Activated CD4-positive, CD25-positive, alpha-beta regulatory T cell treated with anti-CD3 and anti-CD28 coated beads, Interleukin-2, amount 50 U/mL, for 16 hours (primary cell): ENCODE measurements around the gene IQSEC3.
"Not testable (repeated sequence)": the region's sequence is repeated elsewhere in the genome, so short reads cannot be mapped to it uniquely, and the experiment has no call there.

ENCODE experiments used
- DNase-seq: peaks from one replicate; pipeline ENCODE4 v3.0.0-alpha.2; 2020; ENCODE audit warnings: low read depth, low spot score

IQSEC3 gene

DNA sequence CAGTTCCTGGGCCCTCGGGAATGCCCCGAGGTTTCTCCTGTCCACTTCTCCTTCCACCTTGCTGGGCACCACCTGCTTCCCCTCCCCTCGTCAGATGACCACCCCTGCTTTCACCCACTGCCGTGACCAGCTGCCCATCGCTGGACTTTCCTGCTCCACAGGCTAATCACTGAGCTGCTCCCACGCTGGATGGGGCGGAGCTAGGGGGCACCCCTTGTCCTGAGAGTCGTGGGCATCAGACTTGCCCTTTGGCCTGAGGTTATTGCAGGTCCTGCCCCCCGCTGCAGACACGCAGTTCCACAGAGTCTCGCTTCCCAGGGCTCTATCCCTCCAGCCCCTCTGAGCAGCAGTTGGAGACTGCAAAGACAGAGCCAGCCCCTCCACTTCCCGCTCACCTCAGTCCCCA lies 147.0 kb downstream of the IQSEC3 start:
- no peak for DNase-seq

DNA sequence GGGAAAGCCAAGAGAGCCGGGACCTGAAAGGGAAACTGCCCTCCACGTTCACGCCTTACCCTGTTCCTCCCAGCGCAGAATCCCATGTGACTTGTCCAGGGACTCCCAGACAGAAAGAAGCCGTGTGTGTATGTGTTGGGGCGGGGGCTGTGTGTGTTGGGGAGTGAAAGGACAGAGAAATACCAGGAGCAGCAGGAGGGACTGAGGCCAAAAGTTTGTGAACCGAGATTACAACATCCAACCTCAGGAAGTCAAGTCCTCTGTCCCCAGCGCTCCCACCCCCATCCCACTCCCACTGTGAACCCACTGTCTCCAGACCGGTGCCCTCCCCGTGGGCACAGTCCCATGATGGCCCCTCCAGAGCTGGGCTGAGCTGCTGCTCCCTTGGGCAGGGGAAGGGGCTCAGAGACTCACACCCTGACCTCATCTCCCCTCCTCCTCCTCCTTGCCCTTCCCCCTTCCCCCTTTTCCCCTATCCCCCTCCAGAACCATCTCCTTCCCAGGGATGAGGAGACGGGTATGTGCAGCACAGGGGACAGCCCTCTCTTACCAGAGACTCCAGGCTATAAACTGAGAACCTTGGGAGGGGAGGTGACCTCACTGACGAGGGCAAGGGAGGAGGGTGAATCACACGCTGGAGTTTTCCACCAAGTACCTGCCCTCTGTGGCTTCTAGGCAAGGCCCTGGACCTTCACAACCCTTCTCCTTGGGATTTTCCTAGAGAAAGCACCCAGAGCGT lies 147.6 kb downstream of the IQSEC3 start, which contains the start of gene SLC6A12:
SLC6A12 (minus strand) TSS at position 155 of the 739 bp plus-strand sequence. CDS start 4,171 bp downstream, outside the sequence.
- DNase-seq, result no peak

DNA sequence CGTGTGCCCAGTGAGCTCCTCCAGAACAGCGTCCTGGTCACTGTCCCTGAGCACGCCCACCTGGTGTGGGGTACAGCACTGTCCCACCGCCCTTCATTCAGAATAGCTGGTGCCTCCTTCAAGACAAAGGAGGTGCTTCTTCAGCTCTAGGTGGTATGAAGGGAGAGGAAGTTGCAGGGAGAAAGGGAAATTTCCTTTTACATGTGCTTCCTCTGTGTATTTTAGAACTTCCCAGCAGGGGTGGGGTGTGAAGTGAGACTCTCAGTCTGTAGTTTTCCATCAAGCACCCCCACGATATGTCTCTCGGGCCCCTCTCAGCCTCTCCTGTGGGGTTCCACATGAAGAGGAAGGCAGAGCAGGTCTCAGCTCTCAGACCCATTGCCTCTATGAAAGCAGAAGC lies 148.5 kb downstream of the IQSEC3 start:
- DNase-seq, result no peak

DNA sequence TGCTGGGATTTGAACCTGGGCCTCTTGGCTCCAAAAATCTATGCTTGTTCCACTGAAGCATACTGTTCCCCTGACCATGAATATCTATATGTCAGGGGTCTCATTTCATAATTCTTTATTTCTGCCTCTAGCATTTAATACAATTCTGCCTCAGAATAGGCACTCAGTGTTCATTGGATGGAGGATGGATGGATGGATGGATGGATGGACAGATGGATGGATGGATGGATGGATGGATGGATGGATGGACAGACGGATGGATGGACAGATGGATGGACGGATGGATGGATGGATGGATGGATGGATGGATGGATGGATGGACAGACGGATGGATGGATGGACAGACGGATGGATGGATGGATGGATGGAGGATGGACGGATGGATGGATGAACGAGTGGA lies 150.5 kb downstream of the IQSEC3 start:
- not testable (repeated sequence) for DNase-seq

DNA sequence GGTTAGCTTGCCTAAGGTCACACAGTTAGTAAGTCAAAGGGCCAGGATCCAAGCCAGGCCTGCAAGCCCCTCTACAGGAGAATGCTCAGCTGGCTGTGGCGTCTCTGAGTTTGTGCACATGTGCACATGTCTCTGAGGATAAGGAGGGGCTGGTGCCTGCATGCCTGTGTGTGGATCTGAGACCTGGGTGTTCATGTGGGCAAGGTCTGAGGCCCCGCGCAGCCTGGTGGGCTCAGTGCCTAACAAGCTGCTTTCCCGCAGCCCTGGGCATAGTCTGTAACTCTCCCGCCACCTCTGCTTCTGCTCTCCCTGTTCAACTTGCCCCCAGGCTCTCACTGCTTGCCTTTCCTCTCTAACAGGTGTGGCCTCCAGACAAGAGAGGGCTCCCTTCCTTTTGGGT lies 151.7 kb downstream of the IQSEC3 start:
- DNase-seq, result no peak

DNA sequence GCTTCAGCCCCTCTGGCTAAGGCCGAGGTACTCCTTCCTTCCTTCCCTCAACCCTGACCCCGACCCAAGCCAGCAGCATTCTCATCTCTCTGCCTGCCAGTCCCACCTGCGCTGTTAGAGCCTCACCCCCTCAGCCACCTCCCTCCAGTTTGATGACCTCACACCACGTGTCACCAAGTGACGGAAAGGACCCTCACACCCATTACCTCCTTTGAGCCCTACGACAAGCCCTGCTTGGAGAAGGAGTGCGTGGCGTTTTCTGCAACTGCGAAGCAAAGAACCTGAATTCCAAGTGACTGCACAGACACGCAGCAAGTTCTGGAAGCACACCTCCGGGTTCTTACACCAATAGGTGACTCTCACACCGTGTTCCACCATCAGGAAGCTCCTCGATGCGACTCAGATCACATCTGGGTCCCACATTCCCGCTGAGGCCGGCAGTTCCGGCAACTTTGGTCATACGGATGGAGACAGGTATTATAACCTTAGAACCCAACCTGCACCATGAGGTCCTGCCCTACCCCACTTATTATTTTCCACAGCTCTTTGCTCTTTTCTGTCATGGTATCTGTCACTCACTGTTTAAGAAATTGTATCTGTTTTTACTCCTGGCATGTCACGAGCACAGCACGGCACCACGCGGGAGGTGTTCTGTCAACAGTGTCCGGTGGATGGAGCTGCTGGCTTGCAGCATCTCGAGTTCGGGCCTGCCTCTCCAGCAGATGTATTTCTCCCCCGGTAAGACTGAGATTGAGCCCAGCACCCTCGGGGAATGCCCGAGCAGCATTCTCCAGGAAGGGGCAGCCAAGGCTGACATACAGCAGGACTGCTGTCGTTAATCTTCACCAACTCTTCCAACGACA lies 152.4 kb downstream of the IQSEC3 start:
- DNase-seq, result no peak

DNA sequence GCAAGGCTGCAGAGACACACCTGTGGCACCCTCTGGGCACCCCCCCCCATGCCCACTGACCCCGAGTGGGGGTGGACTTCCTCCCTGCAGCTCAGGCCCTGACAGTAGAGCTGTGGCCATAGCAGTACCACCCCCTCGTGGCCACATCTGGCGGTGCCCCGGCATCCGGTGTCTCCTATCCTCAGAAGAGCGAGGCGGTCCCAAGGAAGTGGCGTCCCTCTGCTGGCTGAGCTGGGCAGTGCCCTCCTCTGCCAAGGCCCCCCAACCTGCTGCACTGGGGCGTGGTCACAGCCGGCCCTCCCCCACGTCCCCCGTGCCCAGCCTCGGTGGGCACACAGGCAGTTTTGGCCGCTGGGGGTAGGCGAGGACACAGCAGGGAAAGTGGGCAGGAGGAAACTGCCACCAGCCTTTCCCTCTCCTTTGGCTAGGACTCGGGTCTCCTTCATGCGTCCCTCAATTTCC lies 153.4 kb downstream of the IQSEC3 start:
- DNase-seq, result no peak

DNA sequence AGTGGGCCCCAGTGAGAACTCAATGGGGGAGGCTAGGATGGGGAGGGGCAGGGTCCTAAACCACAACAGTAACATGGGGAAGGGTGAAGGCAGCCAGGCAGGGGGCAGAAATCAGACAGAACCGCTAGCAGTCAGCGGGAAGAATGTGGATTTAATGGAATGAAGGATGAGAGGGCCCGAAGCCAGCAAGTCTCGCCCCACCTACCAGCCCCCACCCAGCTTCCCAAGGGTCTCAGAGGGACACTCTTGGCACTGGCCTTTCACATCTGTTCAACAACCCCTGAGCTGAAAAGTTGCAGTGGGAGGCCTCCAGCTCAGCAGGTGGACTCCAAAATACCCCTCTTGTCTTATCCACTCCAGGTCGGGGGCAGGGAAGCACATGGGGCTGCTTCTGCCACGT lies 153.9 kb downstream of the IQSEC3 start:
- DNase-seq, result no peak

DNA sequence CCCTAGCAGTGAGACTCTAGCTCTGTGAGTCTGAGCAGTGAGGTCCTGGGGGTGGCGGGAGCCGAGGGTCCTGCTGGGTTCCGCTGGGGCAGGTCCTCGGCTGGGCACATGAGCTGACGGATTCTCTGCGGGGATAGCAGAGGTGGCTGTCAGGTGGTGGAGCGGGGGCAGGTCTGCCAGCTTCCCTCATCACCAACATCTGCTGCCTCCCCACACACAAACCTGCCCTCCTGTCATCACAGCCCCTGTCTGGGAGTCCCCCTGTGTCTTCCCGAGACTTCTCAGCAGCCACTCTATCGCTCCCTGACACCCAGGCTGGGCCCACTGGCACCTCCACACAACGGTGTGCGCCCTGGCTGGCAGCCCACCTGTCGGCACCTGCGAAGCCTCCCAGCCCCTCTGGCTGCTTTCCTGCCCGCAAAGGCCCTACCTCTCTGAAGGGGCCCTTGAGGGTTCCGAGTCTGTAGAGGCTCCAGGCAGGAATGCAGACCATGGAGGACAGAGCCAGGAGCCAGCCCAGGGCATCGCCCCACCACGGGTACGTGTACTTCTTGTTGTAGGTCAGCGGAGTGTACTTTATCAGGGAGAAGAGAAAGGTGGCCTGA lies 154.5 kb downstream of the IQSEC3 start:
- no peak for DNase-seq

DNA sequence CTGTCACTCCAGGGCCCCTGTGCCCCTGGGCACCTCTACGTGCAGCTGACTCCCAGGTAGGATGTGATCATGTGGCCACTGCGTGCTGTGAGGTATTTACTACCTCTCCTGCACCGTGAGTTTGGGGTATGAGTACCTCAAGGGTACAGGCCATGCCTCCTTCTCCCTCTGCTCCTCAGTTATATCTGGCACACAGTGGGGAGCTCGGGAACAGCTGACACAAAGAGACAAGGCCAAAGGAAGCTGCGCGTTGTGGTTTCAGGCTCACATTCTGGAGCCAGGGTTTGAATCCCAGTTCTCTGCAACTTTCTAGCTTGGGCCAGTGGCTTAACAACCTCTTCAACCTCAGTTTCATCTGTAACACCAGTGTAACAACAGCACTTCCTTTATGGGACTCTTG lies 155.2 kb downstream of the IQSEC3 start:
- DNase-seq, result no peak

DNA sequence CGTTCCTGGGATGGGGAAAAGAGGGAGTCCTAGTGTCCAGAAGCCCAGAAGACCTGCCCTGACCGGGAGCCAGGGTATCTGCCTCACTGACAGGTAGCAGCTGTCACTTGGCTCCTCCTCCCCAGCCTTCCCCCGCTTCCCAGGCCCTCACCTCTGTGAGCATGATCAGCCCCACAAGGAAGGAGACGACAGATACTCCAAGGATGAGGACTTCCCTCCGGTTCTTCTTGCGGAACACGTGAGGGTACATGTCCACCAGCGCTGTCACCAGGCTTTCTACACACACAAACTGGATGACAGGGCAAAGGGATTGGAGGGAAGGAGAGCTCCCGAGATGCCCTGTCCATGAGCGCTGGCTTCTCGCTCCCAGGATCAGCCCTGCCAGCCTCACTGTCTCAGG lies 157.3 kb downstream of the IQSEC3 start:
- DNase-seq, result no peak

DNA sequence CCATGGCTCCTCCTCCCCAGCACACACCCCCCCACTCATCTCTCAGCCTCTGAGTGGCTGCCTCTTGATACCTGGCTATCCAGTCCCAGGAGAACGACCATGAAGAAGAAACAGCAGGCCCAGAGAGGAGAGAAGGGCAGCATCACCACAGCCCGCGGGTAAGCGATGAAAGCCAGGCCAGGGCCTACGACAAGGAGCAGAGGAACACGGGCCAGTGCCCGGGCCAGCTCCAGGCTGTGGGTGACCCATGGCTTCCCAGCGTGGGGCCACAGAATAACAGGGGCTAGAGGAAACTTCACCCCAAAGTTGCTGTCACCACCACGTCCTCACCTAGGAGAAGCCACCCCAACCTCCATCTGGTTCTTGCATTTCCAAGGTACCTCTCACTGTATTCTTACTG lies 157.8 kb downstream of the IQSEC3 start:
- no peak for DNase-seq

DNA sequence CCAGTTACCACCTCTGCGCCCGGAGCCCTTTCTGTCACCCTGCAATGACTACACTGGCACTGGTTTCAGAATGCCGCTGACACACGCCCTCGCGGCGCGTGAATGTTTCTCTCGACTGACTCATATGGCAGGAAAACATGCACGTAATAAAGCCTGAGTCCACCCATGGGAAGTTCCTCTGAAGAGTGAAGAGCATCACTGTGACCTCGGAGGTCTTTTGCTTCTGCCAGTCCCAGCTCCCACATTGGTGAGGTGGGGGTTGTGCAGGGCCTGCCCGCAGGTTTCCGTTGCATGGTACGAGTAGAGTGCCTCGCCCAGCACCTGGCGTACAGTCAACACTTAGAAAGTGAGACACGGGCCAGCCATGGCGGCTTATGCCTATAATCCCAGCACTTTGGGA lies 158.4 kb downstream of the IQSEC3 start:
- DNase-seq, result no peak

DNA sequence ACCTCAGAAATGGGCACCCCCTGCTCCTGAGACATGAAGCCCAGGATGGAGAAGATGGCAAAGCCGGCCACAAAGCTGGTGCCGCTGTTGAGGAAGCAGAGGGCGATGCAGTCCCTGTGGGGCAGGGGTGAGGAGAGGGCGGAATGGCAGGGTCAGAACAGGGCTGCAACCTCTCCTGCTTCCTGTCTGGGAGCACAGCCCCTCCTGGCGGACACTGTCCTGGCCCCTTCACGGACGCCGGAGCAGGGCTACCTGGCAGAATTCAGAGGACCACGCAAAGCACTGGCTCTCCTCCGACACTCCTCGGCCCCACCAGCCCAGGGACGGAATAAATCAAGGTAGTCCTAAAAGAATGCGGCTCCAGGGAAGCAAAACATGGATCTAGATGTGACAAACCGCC lies 159.8 kb downstream of the IQSEC3 start:
- DNase-seq, result no peak

DNA sequence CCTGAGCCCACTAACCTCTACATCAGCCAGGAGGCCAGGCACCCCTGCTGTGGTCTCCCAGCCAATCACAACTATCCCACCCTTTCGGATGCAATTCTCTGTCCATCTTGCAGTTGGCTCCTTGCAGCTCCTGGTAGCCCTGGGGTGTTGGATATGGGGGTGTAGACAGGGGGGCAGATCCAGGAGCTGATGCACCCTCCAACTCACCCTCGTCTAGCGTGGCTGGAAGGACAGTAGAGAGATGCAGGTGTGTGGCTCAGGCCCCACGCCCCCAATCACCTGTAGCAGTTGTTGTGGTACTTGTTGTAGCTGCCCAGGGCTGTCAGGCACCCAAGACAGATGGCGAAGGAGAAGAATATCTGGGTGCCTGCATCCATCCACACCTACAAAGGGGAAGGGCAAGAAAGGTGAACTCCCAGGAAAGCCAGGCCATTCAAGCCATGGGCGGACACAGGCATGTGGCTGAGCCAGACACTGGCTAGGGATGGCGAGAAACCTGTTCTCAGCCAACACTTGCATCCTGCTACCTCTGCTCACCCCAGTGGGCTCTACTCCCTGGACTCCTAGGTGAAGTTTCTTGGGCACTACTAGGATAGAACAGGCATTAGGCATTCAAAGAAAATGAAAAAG lies 160.8 kb downstream of the IQSEC3 start:
- no peak for DNase-seq
